Activated CD8-positive, alpha-beta memory T cell treated with anti-CD3 and anti-CD28 coated beads for 36 hours (primary cell): ENCODE results near the gene GRK3. TPM values are rescaled to one million over a fixed set of nuclear protein-coding genes. Genes with fewer than 3 reads are reported as not detected.
"Not testable (repeated sequence)": the region's sequence is repeated elsewhere in the genome, so short reads cannot be mapped to it uniquely, and the experiment has no call there.

Experiments
- CTCF ChIA-PET: fragments of 350-600 bp; sonication (Branson Sonifier 250); formaldehyde crosslinking; loops from one replicate; lab custom pipeline; 2021; ENCODE audit warnings: antibody characterized with exemption; lab: Charles Lee
- POLR2A ChIA-PET: fragments of 350-600 bp; sonication (Branson Sonifier 250); formaldehyde crosslinking; loops from one replicate; lab custom pipeline; 2021; ENCODE audit warnings: antibody characterized with exemption; lab: Charles Lee
- total RNA-seq, 2 experiments: library from RNA; stranded (reverse); gene quantifications; one replicate each; pipeline ENCODE4 v1.2.3, GENCODE V29; 2021

GRK3 gene
- total RNA-seq, 2 experiments from 2014 or later: 13.5 to 15.4 TPM

- POLR2A ChIA-PET: no interaction called here
Observed at GRCh38 chr22:25682109-25682508, 117.6 kb downstream of the GRK3 start.

GRCh38 chr22:25688627-25689026, 124.2 kb downstream of the GRK3 start:
- CTCF ChIA-PET: no interaction called here
- POLR2A ChIA-PET: no interaction called here

More at GRCh38 chr22:25682109-25682508, 117.6 kb downstream of the GRK3 start:
- CTCF ChIA-PET: no interaction called here

- ChIA-PET POLR2A (interaction anchor here (0.6 kb wide), 1 partner anchor 133 kb away, joined by 3 read pairs; no protein-coding TSS in a partner anchor), CTCF (no interaction called here)
Observed at GRCh38 chr22:25689631-25690030, 125.2 kb downstream of the GRK3 start.

- ChIA-PET CTCF (no interaction called here), POLR2A (no interaction called here)
Observed at GRCh38 chr22:25690798-25691197, 126.3 kb downstream of the GRK3 start.

GRCh38 chr22:25692397-25693267, 128.2 kb downstream of the GRK3 start:
- ChIA-PET POLR2A (no interaction called here), CTCF (interaction anchor here (0.7 kb wide), 1 partner anchor 9 kb away, joined by 3 read pairs; no protein-coding TSS in a partner anchor)

GRCh38 chr22:25693268-25693565, 128.7 kb downstream of the GRK3 start:
- ChIA-PET POLR2A (no interaction called here), CTCF (interaction anchor here (0.7 kb wide), 1 partner anchor 9 kb away, joined by 3 read pairs; no protein-coding TSS in a partner anchor)

GRCh38 chr22:25694196-25694907, 129.9 kb downstream of the GRK3 start:
- ChIA-PET CTCF (no interaction called here), POLR2A (no interaction called here)

- ChIA-PET CTCF (no interaction called here), POLR2A (no interaction called here)
Observed at GRCh38 chr22:25695146-25695545, 130.7 kb downstream of the GRK3 start.

- POLR2A ChIA-PET: no interaction called here
- CTCF ChIA-PET: no interaction called here
Observed at GRCh38 chr22:25696763-25697162, 132.3 kb downstream of the GRK3 start.

GRCh38 chr22:25697181-25697664, 132.7 kb downstream of the GRK3 start:
- ChIA-PET CTCF (no interaction called here), POLR2A (no interaction called here)

GRCh38 chr22:25697978-25698377, 133.5 kb downstream of the GRK3 start:
- ChIA-PET CTCF (no interaction called here), POLR2A (no interaction called here)

GRCh38 chr22:25698461-25698860, 134.0 kb downstream of the GRK3 start:
- CTCF ChIA-PET: no interaction called here

GRCh38 chr22:25698978-25699377, 134.5 kb downstream of the GRK3 start:
- POLR2A ChIA-PET: no interaction called here
- CTCF ChIA-PET: no interaction called here

More at GRCh38 chr22:25698461-25698860, 134.0 kb downstream of the GRK3 start:
- POLR2A ChIA-PET: no interaction called here

- POLR2A ChIA-PET: no interaction called here
- CTCF ChIA-PET: interaction anchor here (1.1 to 1.3 kb wide), 2 partner anchors 8 to 70 kb away, joined by 3 read pairs; no protein-coding TSS in a partner anchor
Observed at GRCh38 chr22:25701056-25701780, 136.7 kb downstream of the GRK3 start.

- POLR2A ChIA-PET: interaction anchor here (0.6 kb wide), 1 partner anchor 57 kb away, joined by 3 read pairs; no protein-coding TSS in a partner anchor
Observed at GRCh38 chr22:25702040-25702439, 137.6 kb downstream of the GRK3 start.

GRCh38 chr22:25702571-25703167, 138.2 kb downstream of the GRK3 start:
- ChIA-PET CTCF (interaction anchor here (1.1 to 1.2 kb wide), 2 partner anchors 10 to 46 kb away, joined by 3 read pairs; no protein-coding TSS in a partner anchor), POLR2A (interaction anchor here (0.6 kb wide), 1 partner anchor 57 kb away, joined by 3 read pairs; no protein-coding TSS in a partner anchor)

More at GRCh38 chr22:25702040-25702439, 137.6 kb downstream of the GRK3 start:
- CTCF ChIA-PET: interaction anchor here (1.1 to 1.3 kb wide), 2 partner anchors 9 to 69 kb away, joined by 3 read pairs; no protein-coding TSS in a partner anchor

- ChIA-PET POLR2A (no interaction called here), CTCF (no interaction called here)
Observed at GRCh38 chr22:25704701-25705100, 140.2 kb downstream of the GRK3 start.

GRCh38 chr22:25706197-25706596, 141.7 kb downstream of the GRK3 start:
- ChIA-PET CTCF (interaction anchor here (1.5 kb wide), 1 partner anchor 258 kb away, joined by 3 read pairs; no protein-coding TSS in a partner anchor), POLR2A (no interaction called here)

GRCh38 chr22:25708430-25708829, 144.0 kb downstream of the GRK3 start:
- POLR2A ChIA-PET: not testable (repeated sequence)
- CTCF ChIA-PET: interaction anchor here (0.6 kb wide), 1 partner anchor 274 kb away, joined by 5 read pairs; no protein-coding TSS in a partner anchor
